ENCODE data around the gene AIFM1.

AIFM1 gene

GRCh38 chrX:130170752-130171445 lies 5.3 kb upstream of the AIFM1 start:
- DNase-seq (ENCODE audit: low read depth), result peak; percentile 51

- DNase-seq (ENCODE audit: low read depth), result no peak
Observed at GRCh38 chrX:130167040-130167439, 1.4 kb upstream of the AIFM1 start.

- no peak for DNase-seq (ENCODE audit: low read depth)
Observed at GRCh38 chrX:130166503-130166777, 799 bp upstream of the AIFM1 start.

- DNase-seq (ENCODE audit: low read depth), result no peak
Observed at GRCh38 chrX:130165181-130165702, 399 bp downstream of the AIFM1 start.

GRCh38 chrX:130163398-130163797 lies 2.2 kb downstream of the AIFM1 start:
- DNase-seq (ENCODE audit: low read depth), result no peak

GRCh38 chrX:130162094-130162735 lies 3.4 kb downstream of the AIFM1 start:
- DNase-seq (ENCODE audit: low read depth), result no peak

- no peak for DNase-seq (ENCODE audit: low read depth)
Observed at GRCh38 chrX:130159776-130160175, 5.9 kb downstream of the AIFM1 start.

GRCh38 chrX:130158311-130158710 lies 7.3 kb downstream of the AIFM1 start:
- DNase-seq (ENCODE audit: low read depth), result no peak

GRCh38 chrX:130155564-130155963 lies 10.1 kb downstream of the AIFM1 start:
- no peak for DNase-seq (ENCODE audit: low read depth)

GRCh38 chrX:130147631-130148030 lies 18.0 kb downstream of the AIFM1 start:
- no peak for DNase-seq (ENCODE audit: low read depth)

- DNase-seq (ENCODE audit: low read depth), result no peak
Observed at GRCh38 chrX:130145123-130145522, 20.5 kb downstream of the AIFM1 start.

GRCh38 chrX:130144509-130144908 lies 21.1 kb downstream of the AIFM1 start:
- no peak for DNase-seq (ENCODE audit: low read depth)

- no peak for DNase-seq (ENCODE audit: low read depth)
Observed at GRCh38 chrX:130139474-130140201, 26.0 kb downstream of the AIFM1 start.

GRCh38 chrX:130136961-130137360 lies 28.7 kb downstream of the AIFM1 start:
- DNase-seq (ENCODE audit: low read depth), result no peak

- DNase-seq (ENCODE audit: low read depth), result no peak
Observed at GRCh38 chrX:130136496-130136895, 29.1 kb downstream of the AIFM1 start.

- no peak for DNase-seq (ENCODE audit: low read depth)
Observed at GRCh38 chrX:130130990-130131389, 34.7 kb downstream of the AIFM1 start.

- no peak for DNase-seq (ENCODE audit: low read depth)
Observed at GRCh38 chrX:130125091-130125874, 40.4 kb downstream of the AIFM1 start.

GRCh38 chrX:130124577-130124976 lies 41.1 kb downstream of the AIFM1 start:
- DNase-seq (ENCODE audit: low read depth), result no peak

- no peak for DNase-seq (ENCODE audit: low read depth)
Observed at GRCh38 chrX:130121505-130121800, 44.2 kb downstream of the AIFM1 start.

- DNase-seq (ENCODE audit: low read depth), result peak; percentile 50
Observed at GRCh38 chrX:130120746-130121504, 44.7 kb downstream of the AIFM1 start.

GRCh38 chrX:130120321-130120731 lies 45.3 kb downstream of the AIFM1 start:
- no peak for DNase-seq (ENCODE audit: low read depth)
